Measurements from ENCODE around the gene TMEM108. TPM values are rescaled to one million over a fixed set of nuclear protein-coding genes. Genes with fewer than 3 reads are reported as not detected.

The TMEM108 gene
- total and polyA plus RNA-seq, 10 of the 15 experiments (the other 5 are each of a cell fraction or from before 2014, with no cell fraction given) = 0.02 to 0.58 (median 0.12) TPM; not detected in 5

DNA sequence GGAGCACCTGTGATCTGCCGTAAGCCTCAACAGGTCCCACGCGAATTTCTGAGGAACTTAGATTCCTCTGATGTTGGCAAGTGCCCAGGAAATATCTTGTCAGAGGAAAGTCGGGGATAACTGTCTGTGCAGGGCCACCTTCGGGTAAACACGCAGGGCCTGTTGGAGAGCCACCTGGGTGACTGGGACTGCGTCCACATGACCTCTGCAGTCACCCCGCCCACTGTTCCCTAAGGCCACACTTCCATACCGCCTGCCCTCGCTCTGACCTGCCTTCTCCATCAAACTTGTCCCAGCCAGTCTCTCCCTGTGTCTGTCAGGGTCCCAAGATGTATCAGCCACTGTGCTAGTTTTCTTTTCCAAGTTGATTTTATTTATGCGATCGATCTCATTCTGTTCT is 390.4 kb downstream of the TMEM108 start:
- no peak overlapping the region for H3K27ac ChIP-seq (ENCODE audit: control insufficient read depth, insufficient read depth)
- ChIA-PET SMC1A (ENCODE audit: uncharacterized antibody, unreplicated experiment) (interaction anchor here (0.6 to 1.5 kb wide), 2 partner anchors 384 to 703 kb away, joined by 3 read pairs; no protein-coding TSS in a partner anchor), CTCF (no interaction called here), POLR2A (no interaction called here), RAD21 (ENCODE audit: unreplicated experiment) (no interaction called here)
- no peak overlapping the region for H2AFZ ChIP-seq (ENCODE audit: control insufficient read depth, low read depth, low read length)
- H3K4me2 ChIP-seq (ENCODE audit: control insufficient read depth, insufficient read depth) = no peak overlapping the region
- peaks cover 5% of the 10 kb centered on the region; the same call in 1 of the 2 replicates for H3K4me1 ChIP-seq (ENCODE audit: control insufficient read depth, insufficient read depth, low read length)
- no peak for TF ChIP-seq ELK1 (IDR thresholded peaks at IDR 0.05; ENCODE audit: low read depth, low read length)
- TF ChIP-seq ZSCAN29 (IDR thresholded peaks at IDR 0.05) = no peak
- no peak for TF ChIP-seq EZH2 (IDR thresholded peaks at IDR 0.05; ENCODE audit: borderline replicate concordance, control insufficient read depth, low read depth, low read length)
- TF ChIP-seq ZNF207 (IDR thresholded peaks at IDR 0.05; ENCODE audit: borderline replicate concordance) = no peak
- no peak overlapping the region for H3K4me3 ChIP-seq
- no peaks in the 10 kb centered on the region for H3K79me2 ChIP-seq (ENCODE audit: control insufficient read depth, insufficient read depth, low read length)
- DNase-seq (ENCODE audit: low read depth, low spot score) = no peak
- intact Hi-C loops (cut with micrococcal nuclease; ENCODE audit: unreplicated experiment) (loop anchor here (5.0 kb wide), 1 partner anchor 499 kb away; no protein-coding TSS in a partner anchor), in situ Hi-C loops (cut with MboI) (no loop called here)
- H3K27me3 ChIP-seq (replicated peaks in 1 of 2; ENCODE audit: control insufficient read depth in 2 of 2, insufficient read depth in 2 of 2, low read length in 1 of 2) = no peaks in the 10 kb centered on the region
- no peak for FAIRE-seq
- no peak overlapping the region for H3K9ac ChIP-seq (ENCODE audit: control insufficient read depth, insufficient read depth, low read length)
- 80% methylated on average over 12 of the region's 12 CpGs for WGBS (ENCODE audit: insufficient coverage, insufficient replicate concordance, low lambda C conversion rate, missing lambda C conversion rate)
- no peak for ATAC-seq
- BruUV-seq (replicated peaks) = no TSS peak
- no peaks in the 10 kb centered on the region for H3K9me3 ChIP-seq (replicated peaks; ENCODE audit: control insufficient read depth, insufficient read depth, low read length)
- H4K20me1 ChIP-seq (ENCODE audit: control insufficient read depth, insufficient read depth) = no peaks in the 10 kb centered on the region
- H3K36me3 ChIP-seq (ENCODE audit: control insufficient read depth in 2 of 2, insufficient read depth in 2 of 2, low read length in 1 of 2) = no peaks in the 10 kb centered on the region

- H3K4me3 ChIP-seq = no peak overlapping the region
- H3K36me3 ChIP-seq (ENCODE audit: control insufficient read depth in 2 of 2, insufficient read depth in 2 of 2, low read length in 1 of 2) = no peaks in the 10 kb centered on the region
- DNase-seq (ENCODE audit: low read depth, low spot score) = no peak
- no peak overlapping the region for H3K9ac ChIP-seq (ENCODE audit: control insufficient read depth, insufficient read depth, low read length)
- RAD21 ChIA-PET (ENCODE audit: unreplicated experiment) = no interaction called here
- no peak overlapping the region for H3K27ac ChIP-seq (ENCODE audit: control insufficient read depth, insufficient read depth)
- TF ChIP-seq RAD21 (IDR thresholded peaks at IDR 0.05; ENCODE audit: insufficient read depth, low read depth, low read length) (0 out of 2 replicates have a peak, but pooled peaks have one; percentile 11), CTCF (IDR thresholded peaks at IDR 0.05 in 2 of 3, conservative IDR thresholded peaks at IDR 0.05 in 1 of 3; ENCODE audit: control insufficient read depth in 2 of 3, extremely low read depth in 1 of 3, insufficient read depth in 1 of 3, low read depth in 3 of 3, low read length in 3 of 3) (peak in 1 of 3 experiments; percentile 24; a peak in 1 of 6 replicates), EP300 (IDR thresholded peaks at IDR 0.05; ENCODE audit: borderline replicate concordance in 1 of 2, control insufficient read depth in 1 of 2, low read depth in 2 of 2, low read length in 2 of 2) (no peak)
- no peak for FAIRE-seq
- CTCF ChIA-PET = no interaction called here
- H2AFZ ChIP-seq (ENCODE audit: control insufficient read depth, low read depth, low read length) = no peak overlapping the region
- ATAC-seq = no peak
- POLR2A ChIA-PET = no interaction called here
- H4K20me1 ChIP-seq (ENCODE audit: control insufficient read depth, insufficient read depth) = no peaks in the 10 kb centered on the region
- no peak overlapping the region for H3K4me2 ChIP-seq (ENCODE audit: control insufficient read depth, insufficient read depth)
- intact Hi-C loops (cut with micrococcal nuclease; ENCODE audit: unreplicated experiment) (loop anchor here (5.0 kb wide), 1 partner anchor 498 kb away; no protein-coding TSS in a partner anchor), in situ Hi-C loops (cut with MboI) (no loop called here)
- SMC1A ChIA-PET (ENCODE audit: uncharacterized antibody, unreplicated experiment) = no interaction called here
- no peaks in the 10 kb centered on the region for H3K79me2 ChIP-seq (ENCODE audit: control insufficient read depth, insufficient read depth, low read length)
- no TSS peak for BruUV-seq (replicated peaks)
- H3K4me1 ChIP-seq (ENCODE audit: control insufficient read depth, insufficient read depth, low read length) = peaks cover 5% of the 10 kb centered on the region; the same call in 1 of the 2 replicates
- H3K9me3 ChIP-seq (replicated peaks; ENCODE audit: control insufficient read depth, insufficient read depth, low read length) = no peaks in the 10 kb centered on the region
- H3K27me3 ChIP-seq (replicated peaks in 1 of 2; ENCODE audit: control insufficient read depth in 2 of 2, insufficient read depth in 2 of 2, low read length in 1 of 2) = no peaks in the 10 kb centered on the region
Measured at GRCh38 chr3:133429063-133429462, 390.9 kb downstream of the TMEM108 start.

All from GM12878 (cell line).